Suprapubic skin (tissue), 4 donors: Measurements from ENCODE around the gene SMARCC1. TPM values are rescaled to one million over a fixed set of nuclear protein-coding genes. Genes with fewer than 3 reads are reported as not detected.

Experiments used
- DNase-seq, 2 donors: peaks; one replicate each; pipeline ENCODE4 v3.0.0-alpha.2; 2019; ENCODE audit warnings: low spot score in 2 of 2
- H3K27ac ChIP-seq: fragments of 200-600 bp; sonication (generic); one replicate; pipeline ENCODE4 v1.5.1; 2019
- H3K27me3 ChIP-seq: fragments of 200-600 bp; sonication (generic); one replicate; pipeline ENCODE4 v1.5.1; 2019
- H3K36me3 ChIP-seq: fragments of 200-600 bp; sonication (generic); one replicate; pipeline ENCODE4 v1.5.1; 2019
- H3K4me1 ChIP-seq: fragments of 200-600 bp; sonication (generic); one replicate; pipeline ENCODE4 v1.5.1; 2019
- H3K4me3 ChIP-seq: fragments of 200-600 bp; sonication (generic); one replicate; pipeline ENCODE4 v1.5.1; 2019; ENCODE audit warnings: mild to moderate bottlenecking
- H3K9me3 ChIP-seq: fragments of 200-600 bp; sonication (generic); one replicate; pipeline ENCODE4 v1.5.1; 2019
- CTCF ChIP-seq, 2 donors: fragments of 200-600 bp in 1 of 2; fragments of 450-650 bp in 1 of 2; sonication (generic) in 1 of 2; IDR thresholded peaks; one replicate each; pipeline ENCODE4 v1.5.1; 2016 to 2019; ENCODE audit warnings: antibody characterized with exemption in 2 of 2, mild to moderate bottlenecking in 1 of 2, moderate library complexity in 1 of 2
- EP300 ChIP-seq: sonication (generic); formaldehyde crosslinking; IDR thresholded peaks from one replicate; pipeline ENCODE4 v1.6.1; 2017; ENCODE audit warnings: antibody characterized with exemption
- POLR2A ChIP-seq, 2 donors: fragments of 450-650 bp; IDR thresholded peaks; one replicate each; pipeline ENCODE4 v1.6.1; 2017; ENCODE audit warnings: antibody characterized with exemption in 2 of 2, mild to moderate bottlenecking in 2 of 2, moderate library complexity in 2 of 2
- POLR2AphosphoS5 ChIP-seq, 3 donors: sonication (generic); formaldehyde crosslinking; IDR thresholded peaks; one replicate each; pipeline ENCODE4 v1.6.1; 2017; ENCODE audit warnings: antibody characterized with exemption in 3 of 3
- WGBS: methylation state at CpG from one replicate; pipeline ENCODE4 v1.1.5; 2018; 5-methylcytosine and 5-hydroxymethylcytosine counted together
- total RNA-seq, 4 donors: library from RNA; depleted of rRNA; stranded (reverse); fragments of >200 nt; gene quantifications; one replicate each; pipeline ENCODE4 v1.1.0, GENCODE V29; 2016

Gene SMARCC1
- total RNA-seq, 4 donors from 2014 or later: 41.0 to 75.5 (median 58.1) TPM

GRCh38 chr3:47645551-47645950 lies 136.1 kb downstream of the SMARCC1 start:
- DNase-seq: no peak
- Histone ChIP-seq H3K4me1 (peaks cover 19% of the 10 kb centered on the region), H3K27ac (no peak overlapping the region), H3K27me3 (no peaks in the 10 kb centered on the region), H3K36me3 (peaks cover 18% of the 10 kb centered on the region), H3K9me3 (no peaks in the 10 kb centered on the region), H3K4me3 (no peak overlapping the region)
- WGBS: 60% methylated on average over 2 of the region's 2 CpGs
- TF ChIP-seq POLR2AphosphoS5 (IDR thresholded peaks at IDR 0.05) (no peak), CTCF (IDR thresholded peaks at IDR 0.05) (no peak), POLR2A (IDR thresholded peaks at IDR 0.05) (no peak), EP300 (no peak)

DNA sequence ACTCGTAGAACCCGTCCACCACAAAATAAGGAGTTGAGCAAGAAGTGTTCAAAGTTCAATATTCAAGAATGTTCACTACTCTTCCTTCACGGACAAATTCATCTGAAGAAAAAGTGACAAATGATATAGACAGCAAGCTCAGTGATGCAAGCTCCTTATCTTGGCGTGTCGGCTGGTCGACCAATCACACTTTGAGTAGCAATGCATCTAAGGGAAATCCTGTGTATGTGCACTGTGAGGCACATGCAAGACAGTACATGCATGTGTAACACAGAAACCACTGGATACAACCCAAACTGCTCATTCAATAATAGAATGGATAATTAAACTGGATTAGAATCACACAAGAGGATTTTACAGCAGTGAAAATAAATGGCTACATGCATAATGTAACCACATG lies 138.6 kb downstream of the SMARCC1 start:
- H3K4me3 ChIP-seq: no peak overlapping the region
- H3K4me1 ChIP-seq: peaks cover 19% of the 10 kb centered on the region
- H3K9me3 ChIP-seq: no peaks in the 10 kb centered on the region
- no peak for DNase-seq
- peaks cover 19% of the 10 kb centered on the region for H3K36me3 ChIP-seq
- no peaks in the 10 kb centered on the region for H3K27me3 ChIP-seq
- 73% methylated on average over 6 of the region's 6 CpGs for WGBS
- no peak overlapping the region for H3K27ac ChIP-seq
- TF ChIP-seq POLR2AphosphoS5 (IDR thresholded peaks at IDR 0.05) (no peak), POLR2A (IDR thresholded peaks at IDR 0.05) (no peak), CTCF (IDR thresholded peaks at IDR 0.05) (no peak), EP300 (no peak)

DNA sequence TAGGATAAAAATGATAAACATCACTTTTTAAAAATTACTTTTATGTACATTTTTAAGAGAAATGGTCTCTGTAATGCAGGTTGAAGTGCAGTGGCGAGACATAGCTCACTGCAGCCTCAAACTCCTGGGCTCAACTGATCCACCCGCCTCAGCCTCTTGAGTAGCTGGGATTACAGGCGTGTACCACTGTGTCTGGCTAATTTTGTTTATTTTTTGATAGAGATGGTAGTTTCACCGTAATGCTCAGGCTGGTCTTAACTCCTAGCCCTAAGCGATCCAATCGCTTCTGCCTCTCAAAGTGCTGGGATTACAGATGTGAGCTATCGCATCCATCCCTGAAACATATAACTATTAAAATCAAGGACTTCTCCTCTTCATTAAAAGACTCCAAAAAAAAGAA lies 140.0 kb downstream of the SMARCC1 start:
- TF ChIP-seq CTCF (IDR thresholded peaks at IDR 0.05) (no peak), POLR2A (IDR thresholded peaks at IDR 0.05) (no peak), EP300 (no peak), POLR2AphosphoS5 (IDR thresholded peaks at IDR 0.05) (no peak)
- 95% methylated on average over 7 of the region's 7 CpGs for WGBS

DNA sequence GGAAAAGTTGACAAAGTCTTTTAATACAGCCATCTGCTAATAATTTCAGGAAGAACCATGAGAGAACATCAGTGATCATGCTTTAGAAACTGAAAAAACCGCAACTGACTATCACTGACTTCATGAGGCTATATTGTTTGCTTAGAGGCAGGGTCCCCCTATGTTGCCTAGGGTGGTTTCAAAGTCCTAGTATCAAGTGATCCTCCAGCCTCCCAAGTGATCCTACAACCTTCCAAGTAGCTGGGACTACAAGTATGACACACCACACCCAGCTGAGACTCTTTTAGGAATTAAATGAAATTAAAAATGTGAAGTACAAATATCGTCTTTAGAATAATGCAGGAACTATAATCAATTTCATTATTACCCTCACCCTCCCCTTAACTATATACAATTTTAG lies 144.8 kb downstream of the SMARCC1 start:
- no peaks in the 10 kb centered on the region for H3K27me3 ChIP-seq
- no peak for TF ChIP-seq POLR2A (IDR thresholded peaks at IDR 0.05)
- TF ChIP-seq POLR2AphosphoS5 (IDR thresholded peaks at IDR 0.05): no peak
- no peak for TF ChIP-seq CTCF (IDR thresholded peaks at IDR 0.05)
- no peak for TF ChIP-seq EP300
- no peak overlapping the region for H3K27ac ChIP-seq
- no peaks in the 10 kb centered on the region for H3K9me3 ChIP-seq
- no peak overlapping the region for H3K4me3 ChIP-seq
- H3K4me1 ChIP-seq: no peaks in the 10 kb centered on the region
- 83% methylated on average over 2 of the region's 2 CpGs for WGBS
- H3K36me3 ChIP-seq: peaks cover 61% of the 10 kb centered on the region
- no peak for DNase-seq

More for the DNA sequence above, 140.0 kb downstream of the SMARCC1 start:
- no peak overlapping the region for H3K27ac ChIP-seq
- no peaks in the 10 kb centered on the region for H3K9me3 ChIP-seq
- no peak for DNase-seq
- H3K4me1 ChIP-seq: peaks cover 16% of the 10 kb centered on the region
- no peak overlapping the region for H3K4me3 ChIP-seq
- peaks cover 26% of the 10 kb centered on the region for H3K36me3 ChIP-seq
- H3K27me3 ChIP-seq: no peaks in the 10 kb centered on the region

GRCh38 chr3:47636225-47636624 lies 145.5 kb downstream of the SMARCC1 start:
- Histone ChIP-seq H3K36me3 (peaks cover 64% of the 10 kb centered on the region), H3K4me3 (no peak overlapping the region), H3K4me1 (no peaks in the 10 kb centered on the region), H3K9me3 (no peaks in the 10 kb centered on the region), H3K27ac (no peak overlapping the region), H3K27me3 (no peaks in the 10 kb centered on the region)
- DNase-seq: no peak
- 78% methylated on average over 6 of the region's 6 CpGs for WGBS
- TF ChIP-seq EP300 (no peak), POLR2A (IDR thresholded peaks at IDR 0.05) (no peak), POLR2AphosphoS5 (IDR thresholded peaks at IDR 0.05) (no peak), CTCF (IDR thresholded peaks at IDR 0.05) (no peak)
